Measurements from ENCODE around the gene ADGRL1.
"Not testable (repeated sequence)": the region's sequence is repeated elsewhere in the genome, so short reads cannot be mapped to it uniquely, and the experiment has no call there.

Gene ADGRL1

DNA sequence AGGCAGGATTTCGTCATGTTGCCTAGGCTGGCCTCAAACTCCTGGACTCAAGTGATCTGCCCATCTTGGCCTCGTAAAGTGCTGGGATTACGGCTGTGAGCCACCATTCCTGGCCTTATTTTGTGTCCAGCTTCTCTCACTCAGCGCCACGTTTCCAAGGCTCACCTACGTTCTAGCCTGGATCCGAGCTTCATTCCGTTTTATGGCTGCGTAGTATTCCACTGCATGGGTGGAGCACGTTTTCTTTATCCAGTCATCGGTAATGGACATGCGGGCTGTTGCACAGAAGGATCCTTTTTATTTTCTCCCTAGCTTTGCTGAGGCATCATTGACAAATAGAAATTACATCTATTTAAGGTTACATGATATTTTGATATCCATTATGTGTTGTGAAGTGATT lies 16.6 kb downstream of the ADGRL1 start:
- no peak for DNase-seq (ENCODE audit: low spot score)

DNA sequence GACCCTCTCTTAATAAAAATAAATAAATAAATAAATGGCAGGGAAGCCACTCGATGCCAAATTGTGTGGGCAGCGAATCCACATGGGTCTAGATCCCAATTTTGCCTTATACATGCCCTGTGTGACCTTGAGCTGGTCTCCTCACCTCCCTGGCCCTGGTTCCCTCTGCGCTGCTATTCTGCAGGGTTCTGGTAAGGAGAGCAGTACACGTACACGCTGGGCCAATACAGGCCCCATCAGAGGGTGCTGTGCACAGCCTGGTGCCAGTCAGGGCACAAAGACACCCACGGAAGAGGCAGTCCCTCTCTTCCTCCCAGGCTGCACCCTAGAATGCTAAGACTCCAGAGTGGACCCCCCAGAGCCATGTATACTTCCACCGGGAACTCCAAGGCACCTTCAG lies 17.9 kb downstream of the ADGRL1 start:
- DNase-seq (ENCODE audit: low spot score): not testable (repeated sequence)

DNA sequence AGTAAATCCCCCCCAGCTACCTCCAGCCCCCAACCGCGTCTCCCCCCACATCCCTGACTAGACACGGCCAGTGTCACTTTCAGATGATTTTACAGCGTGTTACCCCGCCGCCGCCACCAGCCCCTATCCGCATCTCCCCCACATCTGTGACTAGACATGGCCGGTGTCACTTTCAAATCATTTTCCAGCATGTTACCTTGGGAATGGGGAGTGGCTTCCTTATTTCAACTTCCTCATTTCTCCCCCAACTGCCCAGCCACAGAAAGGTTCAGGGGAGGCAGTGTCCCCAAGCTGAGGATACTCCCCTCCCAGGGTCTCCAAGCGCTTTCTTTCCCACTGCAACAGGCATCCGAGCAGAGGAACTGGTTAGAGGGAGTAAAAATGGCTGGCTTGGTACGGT lies 18.4 kb downstream of the ADGRL1 start:
- no peak for DNase-seq (ENCODE audit: low spot score)

DNA sequence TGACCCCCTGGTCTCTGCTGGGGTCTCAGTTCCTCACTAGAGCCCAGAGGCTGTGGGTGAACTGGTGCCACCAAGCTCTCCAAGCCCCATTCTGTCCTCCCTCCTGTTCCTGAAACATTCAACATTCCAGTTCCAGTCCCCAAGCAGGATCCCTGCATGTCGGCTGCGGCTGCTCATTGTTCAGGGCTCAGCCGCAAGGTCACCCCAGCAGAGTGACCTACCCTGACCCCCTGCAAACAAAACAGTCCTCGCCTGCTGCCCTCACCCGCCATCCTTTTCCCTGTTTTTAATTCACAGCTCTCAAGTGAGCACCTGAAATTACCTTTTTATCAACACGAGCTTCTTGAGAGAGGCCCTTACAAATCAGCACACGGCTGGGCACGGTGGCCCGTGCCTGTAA lies 19.3 kb downstream of the ADGRL1 start:
- DNase-seq (ENCODE audit: low spot score): not testable (repeated sequence)

DNA sequence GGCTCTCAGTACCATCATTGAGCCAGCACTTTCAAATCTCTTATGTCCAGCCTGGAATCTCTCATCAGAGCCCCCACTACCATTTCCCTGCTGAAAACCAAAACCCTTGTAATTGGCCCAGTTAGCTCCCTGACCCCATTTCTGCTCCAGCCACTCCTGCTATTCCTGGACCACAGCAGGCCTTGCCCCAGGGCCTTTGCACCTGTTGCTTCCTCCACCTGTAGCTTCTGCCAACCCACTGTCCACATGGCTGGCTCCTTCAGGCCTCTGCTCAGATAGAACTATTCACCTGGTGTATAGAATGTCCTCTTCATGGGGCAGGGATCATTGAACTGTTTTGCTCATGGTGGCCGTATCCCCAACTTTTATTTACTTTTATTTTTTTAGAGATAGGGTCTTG lies 20.3 kb downstream of the ADGRL1 start:
- DNase-seq (ENCODE audit: low spot score): not testable (repeated sequence)

DNA sequence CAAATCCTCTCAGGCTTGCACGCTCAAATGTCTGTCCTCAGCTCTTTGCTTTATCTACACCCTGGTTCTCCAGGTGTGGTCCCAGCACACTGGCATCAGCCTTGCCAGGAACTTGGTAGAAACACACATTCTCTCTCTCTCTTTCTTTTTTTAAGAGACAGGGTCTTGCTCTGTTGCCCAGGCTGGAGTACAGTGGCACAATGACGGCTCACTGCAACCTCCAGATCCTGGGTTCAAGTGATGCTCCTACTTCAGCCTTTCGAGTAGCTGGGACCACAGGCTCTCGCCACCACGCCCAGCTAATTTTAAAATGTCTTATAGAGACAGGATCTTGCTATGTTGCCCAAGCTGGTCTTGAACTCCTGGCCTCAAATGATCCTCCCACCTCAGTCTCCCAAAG lies 20.8 kb downstream of the ADGRL1 start:
- no peak for DNase-seq (ENCODE audit: low spot score)

DNA sequence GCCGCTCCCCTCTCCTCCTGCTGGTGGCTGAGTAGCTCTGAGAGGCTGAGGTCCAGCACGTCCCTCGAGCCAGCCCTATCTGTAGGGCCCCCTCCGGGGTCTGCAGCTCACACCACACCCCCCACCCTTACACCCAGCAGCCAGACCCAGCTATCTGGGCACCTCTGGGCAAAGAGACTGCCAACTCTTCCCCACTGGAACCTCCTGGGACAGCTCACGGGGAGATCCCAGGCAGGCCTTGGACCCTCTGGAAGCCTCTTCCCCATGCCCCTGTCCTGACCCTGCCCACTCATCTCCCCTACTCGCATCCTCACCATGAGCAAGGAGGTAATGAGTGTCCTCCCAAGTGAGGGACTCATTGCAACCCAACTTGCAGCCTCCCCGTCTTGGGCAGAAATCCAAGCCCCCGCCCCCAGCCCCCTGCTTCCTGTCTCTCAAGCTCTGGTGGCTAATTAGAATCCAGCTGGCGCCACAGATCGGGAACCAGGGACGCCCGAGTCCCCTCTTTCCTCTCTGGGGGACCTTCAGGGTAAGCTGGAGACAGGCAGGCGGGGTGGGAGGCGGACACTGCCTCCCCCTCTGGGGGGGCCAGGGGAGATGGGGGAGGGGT lies 22.1 kb downstream of the ADGRL1 start:
- no peak for DNase-seq (ENCODE audit: low spot score)

DNA sequence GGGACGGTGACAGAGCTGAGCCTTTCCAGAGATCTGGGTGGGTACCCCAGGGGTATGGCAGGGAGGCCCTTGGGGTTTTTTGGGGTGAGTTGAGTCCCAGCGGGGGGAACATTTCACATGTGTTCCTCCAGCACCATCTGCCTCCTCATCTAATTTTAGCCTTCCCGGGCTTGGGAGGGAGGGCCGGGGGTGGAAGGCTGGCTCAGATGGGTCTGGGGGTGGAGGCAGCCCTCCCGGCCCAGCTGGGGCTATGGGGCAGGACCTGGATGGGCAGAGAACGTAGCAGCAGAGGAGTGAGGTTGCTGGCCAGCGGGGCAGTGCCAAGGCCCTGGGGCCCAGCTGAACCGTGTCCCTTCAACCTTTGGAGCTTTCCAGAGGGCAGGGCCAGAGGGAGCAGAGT lies 23.5 kb downstream of the ADGRL1 start:
- DNase-seq (ENCODE audit: low spot score): no peak

DNA sequence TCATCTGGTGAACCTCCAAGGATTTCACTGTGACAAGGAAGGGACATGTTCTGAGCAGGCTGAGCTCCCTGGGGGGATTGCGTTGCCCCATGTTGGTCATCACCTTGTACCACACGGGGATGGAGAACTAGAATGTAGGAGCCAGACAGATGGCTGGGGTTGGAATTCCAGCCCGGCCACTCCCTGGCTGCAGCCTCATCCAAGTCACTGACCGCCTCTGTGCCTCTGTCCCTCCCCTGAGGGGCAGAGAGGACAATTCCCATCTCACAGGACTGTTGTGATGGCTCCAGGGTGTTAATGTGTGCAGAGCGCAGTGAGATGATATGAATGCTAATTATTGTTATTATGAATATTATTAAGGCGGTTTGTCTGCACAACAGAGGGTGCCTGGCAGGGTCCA lies 24.1 kb downstream of the ADGRL1 start:
- DNase-seq (ENCODE audit: low spot score): peak; percentile 6

DNA sequence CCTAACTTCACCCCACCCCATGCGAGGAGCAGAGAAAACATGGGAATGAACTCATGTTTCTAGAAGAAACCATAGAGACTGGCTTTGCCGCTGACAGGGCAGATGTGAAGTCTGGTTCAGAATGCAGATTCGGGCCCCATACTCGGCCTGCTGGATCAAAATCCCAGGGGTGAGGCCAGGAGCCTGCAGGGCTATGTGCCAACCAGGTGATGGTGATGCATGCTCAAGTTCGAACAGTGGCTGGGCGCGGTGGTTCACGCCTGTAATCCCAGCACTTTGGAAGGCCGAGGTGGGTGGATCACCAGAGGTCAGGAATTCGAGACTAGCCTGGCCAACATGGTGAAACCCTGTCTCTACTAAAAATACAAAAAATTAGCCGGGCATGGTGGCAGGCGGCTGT lies 24.8 kb downstream of the ADGRL1 start:
- DNase-seq (ENCODE audit: low spot score): not testable (repeated sequence)

DNA sequence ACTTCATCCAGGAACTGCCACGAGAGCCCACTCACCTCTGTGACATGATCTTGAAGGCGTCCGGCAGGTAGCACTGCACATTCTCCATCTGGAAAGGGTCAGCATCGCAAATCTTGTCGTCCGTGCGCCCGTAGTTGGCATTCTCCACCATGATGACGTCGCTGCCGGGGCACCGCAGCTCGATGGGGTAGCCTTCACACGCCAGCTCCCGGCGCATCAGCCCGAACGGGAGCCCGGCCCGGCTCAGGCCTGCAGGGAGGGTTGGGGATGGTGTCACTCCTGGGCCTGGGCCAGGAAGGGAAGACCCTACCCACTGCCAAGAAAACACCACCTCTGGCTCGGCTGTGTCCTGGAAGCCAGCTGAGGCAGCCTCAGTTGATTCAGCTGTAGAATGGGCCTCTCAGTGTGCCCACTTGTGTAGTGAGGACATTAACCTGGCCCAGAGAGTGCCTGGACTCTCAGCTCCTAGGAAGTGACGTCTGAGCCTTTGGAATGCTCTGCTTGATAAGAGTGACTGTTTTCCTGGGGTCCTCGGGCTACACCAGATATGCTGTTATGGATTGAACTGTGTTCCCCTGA lies 28.4 kb downstream of the ADGRL1 start:
- no peak for DNase-seq (ENCODE audit: low spot score)

DNA sequence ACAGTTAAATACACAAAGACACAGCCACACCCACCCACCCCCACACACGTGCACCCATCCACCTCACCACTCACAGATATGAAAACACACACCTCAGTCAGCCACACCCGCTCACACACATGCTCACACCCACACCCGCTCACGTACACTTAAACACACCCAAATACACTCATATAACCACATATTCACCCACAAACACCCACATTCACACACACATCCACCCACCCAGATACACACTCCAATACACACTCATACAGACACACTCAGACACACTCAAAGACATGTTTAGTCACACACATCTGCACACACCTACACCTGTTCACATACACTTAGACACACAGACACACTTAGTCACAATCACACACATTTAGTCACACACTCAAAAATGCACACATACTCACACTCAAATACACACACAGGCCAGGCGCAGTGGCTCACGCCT lies 30.6 kb downstream of the ADGRL1 start:
- DNase-seq (ENCODE audit: low spot score): no peak

DNA sequence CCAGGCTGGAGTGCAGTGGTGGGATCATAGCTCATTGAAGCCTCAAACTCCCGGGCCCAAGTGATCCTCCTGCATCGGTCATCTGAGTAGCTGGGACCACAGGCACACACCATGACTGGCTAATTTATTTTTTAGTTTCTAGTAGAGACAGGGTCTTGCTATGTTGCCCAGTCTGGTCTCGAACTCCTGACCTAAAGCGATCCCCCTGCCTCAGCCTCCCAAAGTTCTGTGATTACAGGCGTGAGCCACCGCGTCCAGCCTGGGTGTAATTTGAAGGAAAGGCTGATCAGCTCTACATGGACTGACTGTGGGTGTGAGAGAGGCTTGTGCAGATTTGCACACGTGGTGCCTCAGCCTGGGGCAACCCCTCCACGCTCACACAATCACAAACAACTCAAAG lies 31.1 kb downstream of the ADGRL1 start:
- DNase-seq (ENCODE audit: low spot score): no peak

DNA sequence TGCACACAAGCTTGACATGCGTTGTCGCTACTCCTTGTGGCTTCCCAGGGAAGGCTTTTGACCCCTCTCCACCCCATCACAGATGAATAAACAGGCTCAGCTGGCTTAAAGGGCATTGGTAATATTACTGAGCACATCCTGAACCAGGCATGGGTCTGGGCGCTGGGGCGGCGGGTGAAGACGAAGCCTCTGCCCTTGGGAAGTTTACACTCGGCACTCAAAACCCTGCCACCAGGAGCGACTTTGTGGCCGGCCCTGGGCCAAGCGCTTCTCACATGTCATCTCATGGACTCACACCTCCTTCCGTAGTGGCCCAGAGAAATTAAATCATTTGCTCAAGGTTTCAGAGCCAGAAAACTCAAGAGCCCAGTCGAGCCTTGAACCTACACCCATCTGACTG lies 37.0 kb downstream of the ADGRL1 start:
- DNase-seq (ENCODE audit: low spot score): no peak

DNA sequence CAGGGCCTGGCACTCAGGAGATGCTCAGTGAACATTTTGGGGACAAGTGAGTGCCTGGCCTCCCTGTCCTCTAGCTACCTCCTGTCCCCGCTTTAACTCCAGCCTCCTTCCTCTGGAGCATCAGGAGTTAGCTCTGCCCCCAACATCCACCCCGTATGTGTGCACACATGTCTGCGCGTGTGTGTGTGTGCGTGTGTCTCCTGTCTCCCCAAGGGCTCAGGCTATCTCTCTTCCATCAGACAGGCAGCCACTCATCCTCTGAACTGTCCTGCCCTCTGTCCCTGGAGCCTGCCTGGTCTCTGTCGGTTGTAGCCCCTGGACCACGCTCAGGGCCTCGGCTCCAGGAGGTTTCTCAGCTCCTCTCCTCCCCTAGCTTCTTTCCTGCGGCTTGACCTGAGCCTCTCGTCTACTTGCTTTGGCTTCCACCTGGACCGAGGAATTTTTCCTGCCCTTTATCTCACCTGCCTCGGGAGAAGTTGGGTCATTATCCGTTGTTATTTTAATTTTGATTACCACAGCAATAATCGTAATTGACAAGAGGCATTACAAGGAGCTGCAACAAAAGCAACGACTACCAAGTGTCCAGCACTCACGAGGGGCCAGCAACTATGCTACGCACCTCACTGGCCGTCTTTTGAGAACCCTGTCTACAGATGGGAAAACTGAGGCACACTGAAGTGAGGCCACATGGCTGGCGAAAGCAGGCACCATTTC lies 37.6 kb downstream of the ADGRL1 start:
- DNase-seq (ENCODE audit: low spot score): peak; percentile 5

DNA sequence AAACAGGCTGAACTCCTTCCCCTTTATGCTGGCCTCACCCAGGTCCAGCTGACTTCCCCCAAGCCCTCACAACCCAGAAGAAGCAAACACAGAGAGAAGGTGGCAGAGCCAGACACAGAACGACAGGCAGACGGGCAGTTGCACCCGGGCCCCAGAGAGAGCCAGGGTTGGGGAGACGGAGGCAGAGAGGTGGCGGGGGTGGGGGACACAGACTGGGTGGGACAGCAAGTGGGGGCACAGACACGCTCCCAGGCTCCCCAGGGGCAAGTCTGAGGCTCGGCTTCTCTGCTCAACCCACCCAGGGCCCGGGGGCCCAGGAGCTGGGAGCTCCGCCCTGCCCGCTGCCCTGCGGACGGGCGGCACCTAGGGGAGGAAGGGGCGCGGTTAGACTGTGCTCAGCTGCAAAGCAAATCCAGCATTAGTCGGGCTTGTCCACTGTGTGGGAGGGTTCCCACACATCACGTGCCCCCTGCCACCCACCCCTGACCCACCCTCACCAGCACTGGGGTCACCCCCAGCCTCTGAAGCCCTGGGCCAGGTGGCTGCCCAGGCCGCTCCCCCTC lies 38.3 kb downstream of the ADGRL1 start:
- DNase-seq (ENCODE audit: low spot score): no peak

DNA sequence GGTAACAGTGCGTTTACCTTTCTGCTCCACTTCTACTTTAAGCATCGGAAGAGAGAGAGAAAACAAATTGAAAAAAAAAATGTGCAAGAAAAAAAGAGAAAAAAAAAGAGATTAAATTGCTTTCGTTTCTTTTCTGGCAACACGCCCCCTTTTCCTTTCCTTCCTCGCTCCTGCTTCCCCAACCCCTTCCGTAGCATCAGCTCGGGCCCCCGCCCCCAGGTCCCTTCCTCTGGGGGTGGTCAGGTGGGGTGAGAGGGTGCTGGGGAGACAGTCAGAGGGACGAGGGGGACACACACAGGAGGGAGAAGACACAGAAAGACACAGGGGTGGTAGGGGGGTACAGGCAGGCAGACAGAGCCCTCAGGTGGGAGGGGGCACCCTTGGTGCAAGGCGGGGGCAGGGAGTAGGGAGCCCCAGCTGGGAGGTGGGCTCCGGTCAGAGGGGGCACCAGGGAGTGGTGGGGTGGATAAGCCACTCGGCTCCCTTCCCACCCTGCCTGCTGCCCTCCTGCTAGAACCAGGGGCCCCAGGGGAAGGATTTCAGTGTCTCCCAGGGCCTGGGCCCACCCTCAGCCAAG lies 38.9 kb downstream of the ADGRL1 start:
- DNase-seq (ENCODE audit: low spot score): peak; percentile 7

DNA sequence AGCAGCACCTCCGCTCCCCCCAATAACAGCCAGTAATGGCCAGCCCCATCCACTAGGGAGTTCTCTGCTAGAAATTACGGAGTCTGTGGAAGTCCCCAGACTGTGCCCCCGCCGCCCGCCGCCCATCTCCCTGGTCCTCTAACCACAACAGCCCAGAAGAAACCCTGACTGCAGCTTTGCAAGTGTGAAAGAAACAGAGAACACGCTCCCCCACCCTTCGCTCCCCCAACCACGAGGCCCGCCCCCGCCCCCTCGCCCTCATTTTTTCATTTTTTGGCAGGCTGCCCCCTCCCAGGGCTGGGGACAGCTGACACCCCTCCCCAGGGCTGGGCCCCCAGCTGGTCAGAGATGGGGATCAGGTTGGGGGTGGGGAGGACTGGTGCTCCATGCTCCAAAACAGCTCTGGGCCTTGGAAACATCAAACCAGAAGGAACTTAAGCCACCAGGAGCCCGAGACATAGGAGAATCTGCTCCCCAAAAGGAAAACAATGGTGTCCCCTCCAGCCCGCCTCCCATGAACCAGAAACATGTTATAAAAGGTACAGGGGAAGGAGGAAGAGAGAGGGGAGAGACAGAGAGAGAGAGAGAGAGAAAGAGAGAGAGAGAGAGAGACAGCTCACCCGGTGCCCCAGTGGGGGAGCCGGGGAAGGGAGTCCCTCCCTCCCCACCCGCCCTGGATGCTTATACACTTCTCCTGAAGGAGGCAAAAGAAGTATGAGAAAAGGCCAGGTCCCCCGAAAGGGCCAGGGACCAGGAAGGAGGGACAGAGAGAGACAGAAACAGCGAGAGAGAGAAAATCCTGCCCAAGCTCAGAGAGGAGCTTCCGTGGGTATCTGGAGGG lies 39.8 kb downstream of the ADGRL1 start:
- peak; percentile 11 for DNase-seq (ENCODE audit: low spot score)

DNA sequence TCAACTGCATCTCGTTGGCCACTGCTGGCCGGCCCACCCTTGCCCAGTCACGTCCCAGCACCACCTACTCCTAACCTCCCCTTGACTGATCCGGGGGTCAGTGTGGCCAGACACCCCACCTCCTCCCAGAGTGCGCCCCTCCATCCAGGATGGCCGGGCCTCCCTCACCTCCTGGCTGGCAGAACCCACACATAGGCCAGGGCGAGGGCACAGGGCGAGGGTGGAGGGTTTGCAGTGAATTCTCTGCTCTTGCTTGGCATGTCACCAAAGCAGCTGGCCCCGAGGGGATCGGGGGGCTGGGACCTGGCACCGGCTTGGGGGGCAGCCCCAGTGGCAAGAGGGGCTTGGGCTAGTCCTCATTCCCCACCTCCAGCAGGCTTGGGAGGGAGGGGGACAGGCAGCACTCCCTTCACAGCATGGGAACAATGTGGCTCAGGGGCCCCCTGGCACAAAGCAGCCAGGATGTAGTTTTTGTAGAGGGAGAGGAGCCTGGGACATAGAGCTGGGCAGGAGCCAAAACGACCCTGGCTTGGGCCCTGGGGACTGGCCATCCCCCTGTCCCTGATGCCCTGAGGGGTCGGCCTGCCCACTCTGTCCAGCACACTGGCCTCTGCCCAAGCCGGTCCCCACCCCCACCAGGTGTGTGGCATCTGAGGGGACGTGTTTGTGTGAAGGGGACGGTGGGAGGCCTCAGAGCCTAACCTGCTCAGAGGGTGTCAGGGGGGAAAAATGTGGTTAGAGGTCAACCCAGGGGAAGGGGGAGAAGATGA lies 41.1 kb downstream of the ADGRL1 start:
- peak; percentile 13 for DNase-seq (ENCODE audit: low spot score)

DNA sequence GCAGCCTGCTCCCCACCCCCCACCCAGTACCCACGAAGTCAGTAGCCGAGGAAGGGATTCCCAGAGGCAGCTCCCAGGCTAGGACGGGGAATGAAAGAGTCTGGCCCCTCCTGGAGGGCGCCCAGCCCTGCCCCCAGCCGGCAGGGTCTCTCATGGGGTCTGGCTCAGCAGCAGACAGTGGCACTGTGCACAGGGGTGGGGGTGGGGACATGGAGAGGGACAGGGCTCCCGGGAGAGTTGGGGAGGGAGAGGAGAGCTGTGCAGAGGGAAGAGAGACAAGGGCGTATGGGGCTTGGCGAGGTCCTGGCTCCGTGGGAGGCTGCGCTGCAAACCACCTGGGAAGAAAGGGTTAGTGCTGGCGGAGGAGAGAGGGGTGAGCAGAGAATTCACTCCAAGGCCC lies 41.9 kb downstream of the ADGRL1 start:
- peak; percentile 22 for DNase-seq (ENCODE audit: low spot score)

DNA sequence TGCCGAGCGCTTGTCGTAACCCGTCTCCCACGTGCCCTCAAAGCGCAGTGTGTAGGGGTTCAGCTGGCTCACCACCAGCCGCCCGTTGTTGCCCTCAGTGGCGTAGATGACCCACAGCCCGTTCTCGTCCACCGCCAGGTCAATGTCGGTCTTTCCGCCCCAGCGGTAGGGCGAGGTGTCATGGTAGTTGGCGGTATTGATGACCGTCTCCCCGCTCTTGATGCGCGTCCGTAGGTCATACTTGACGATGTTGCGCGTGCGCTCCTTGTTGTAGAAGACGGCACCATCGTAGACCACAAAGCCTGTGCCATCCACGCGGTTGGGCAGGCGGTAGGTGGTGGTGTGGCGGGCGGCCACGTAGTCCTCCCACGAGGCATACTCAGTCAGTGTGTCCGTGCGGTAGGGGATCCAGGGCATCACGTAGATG lies 43.1 kb downstream of the ADGRL1 start:
- DNase-seq (ENCODE audit: low spot score): no peak
